Heart left ventricle (tissue), 16 donors: Measurements from ENCODE around the gene HOXB8. TPM values are rescaled to one million over a fixed set of nuclear protein-coding genes. Genes with fewer than 3 reads are reported as not detected.

Experiments
- ATAC-seq, 4 donors: fragments of 200-7000 bp; cut with Tn5 transposase; one replicate each; pipeline ENCODE4 v1.9.1; 2020 to 2022; ENCODE audit warnings: moderate library complexity in 4 of 4, mild to moderate bottlenecking in 3 of 4, moderate number of reproducible peaks in 1 of 4
- DNase-seq, 5 donors: peaks; one replicate each; pipeline ENCODE4 v3.0.0-alpha.2; 2020
- H3K27ac ChIP-seq, 12 donors: fragments of 200-600 bp; sonication (generic) in 4 of 12; one replicate each; pipeline versions ENCODE4 v1.5.0 to v1.8.0; 2016 to 2022; ENCODE audit warnings: mild to moderate bottlenecking in 2 of 12
- H3K27me3 ChIP-seq, 9 donors: fragments of 200-600 bp; sonication (generic) in 2 of 9; one replicate each; pipeline versions ENCODE4 v1.5.1 to v1.8.0; 2016 to 2022; ENCODE audit warnings: mild to moderate bottlenecking in 3 of 9
- H3K36me3 ChIP-seq, 9 donors: fragments of 200-600 bp; sonication (generic) in 2 of 9; one replicate each; pipeline versions ENCODE4 v1.5.0 to v1.8.0; 2018 to 2022; ENCODE audit warnings: mild to moderate bottlenecking in 2 of 9
- H3K4me1 ChIP-seq, 12 donors: fragments of 200-600 bp; sonication (generic) in 4 of 12; one replicate each; pipeline versions ENCODE4 v1.5.0 to v1.8.0; 2016 to 2022; ENCODE audit warnings: mild to moderate bottlenecking in 3 of 12
- H3K4me3 ChIP-seq, 12 donors: fragments of 200-600 bp; sonication (generic) in 4 of 12; one replicate each; pipeline versions ENCODE4 v1.5.0 to v1.8.0; 2017 to 2022; ENCODE audit warnings: mild to moderate bottlenecking in 9 of 12, moderate library complexity in 4 of 12
- H3K9me3 ChIP-seq, 12 donors: fragments of 200-600 bp; sonication (generic) in 4 of 12; one replicate each; pipeline versions ENCODE4 v1.5.0 to v1.8.0; 2016 to 2022; ENCODE audit warnings: mild to moderate bottlenecking in 1 of 12
- CTCF ChIP-seq, 12 donors: fragments of 200-600 bp; sonication (generic) in 4 of 12; IDR thresholded peaks; one replicate each; pipeline versions ENCODE4 v1.5.0 to v1.8.0; 2018 to 2022; ENCODE audit warnings: antibody characterized with exemption in 12 of 12, mild to moderate bottlenecking in 5 of 12
- POLR2A ChIP-seq, 2 donors: fragments of 450-650 bp; IDR thresholded peaks; one replicate each; pipeline ENCODE4 v1.6.1; 2017; ENCODE audit warnings: antibody characterized with exemption in 2 of 2, mild to moderate bottlenecking in 2 of 2, moderate library complexity in 2 of 2
- WGBS, 4 donors: extraction: QIAGEN DNeasy Blood & Tissue Kit in 2 of 4; methylation state at CpG; one replicate each; pipeline versions ENCODE4 v1.1.5 to v1.1.7; 2013 to 2018; 5-methylcytosine and 5-hydroxymethylcytosine counted together
- intact Hi-C, 10 donors: fragments of 100-400 bp; cut with DNase I; formaldehyde crosslinking; loops; one replicate each; pipeline versions ENCODE4 v1.11.1 to v1.14.2; 2022
- polyA plus RNA-seq, 2 donors: library from polyadenylated mRNA; stranded (reverse); fragments of 200-250 nt; gene quantifications; one replicate each; pipeline ENCODE4 v1.2.3, GENCODE V29; 2013
- total RNA-seq, 9 donors: library from RNA; depleted of rRNA in 2 of 9; stranded (reverse); fragments of >200 nt in 2 of 9; fragmentation: NEBNext Ultra II Directional in 3 of 9; extraction: Animal tissue kit (Norgen Biotek cat#: 25700) in 3 of 9; gene quantifications; one replicate each; pipeline versions ENCODE4 v1.1.0 to v1.2.4, GENCODE V29; 2016 to 2023
- donor health status: ischemic (EF 13 %, LVEDD 7.1; RV severe dilation, severe dysfunction).
- donor health status: healthy with polysubstance abuse.
- donor health status: DM: no; HTN: yes; CAD: no.
- donor health status: DM: no; HTN: no; CAD: no.
- donor health status: ischemic (EF 25% LVEDD 6.9; RV normal size, moderate dysfunction).
- donor health status: ischemic (EF 25% LVEDD 5.7; RV mildly dilated, moderate dysfunction).
- donor health status: healthy.
- donor health status: DM: yes; HTN: yes; CAD: no.
- donor health status: ischemic (EF 35%, LVEDD 5.7; RV mildly dilated, moderate dysfunction).
- donor health status: nonischemic (EF 11% LVEDD 7.7; RV severe dilation, severe dysfunction).
- donor health status: DM: yes; HTN: yes; CAD: no.
- donor health status: PGD.
- donor health status: ischemic (EF 29% LVEDD 5.4; RV normal size, mild dysfunction).
- donor health status: nonischemic (EF 23%, LVEDD 6.1; RV moderate dilation, normal function).

The HOXB8 gene
- total and polyA plus RNA-seq, 11 donors = not detected

DNA sequence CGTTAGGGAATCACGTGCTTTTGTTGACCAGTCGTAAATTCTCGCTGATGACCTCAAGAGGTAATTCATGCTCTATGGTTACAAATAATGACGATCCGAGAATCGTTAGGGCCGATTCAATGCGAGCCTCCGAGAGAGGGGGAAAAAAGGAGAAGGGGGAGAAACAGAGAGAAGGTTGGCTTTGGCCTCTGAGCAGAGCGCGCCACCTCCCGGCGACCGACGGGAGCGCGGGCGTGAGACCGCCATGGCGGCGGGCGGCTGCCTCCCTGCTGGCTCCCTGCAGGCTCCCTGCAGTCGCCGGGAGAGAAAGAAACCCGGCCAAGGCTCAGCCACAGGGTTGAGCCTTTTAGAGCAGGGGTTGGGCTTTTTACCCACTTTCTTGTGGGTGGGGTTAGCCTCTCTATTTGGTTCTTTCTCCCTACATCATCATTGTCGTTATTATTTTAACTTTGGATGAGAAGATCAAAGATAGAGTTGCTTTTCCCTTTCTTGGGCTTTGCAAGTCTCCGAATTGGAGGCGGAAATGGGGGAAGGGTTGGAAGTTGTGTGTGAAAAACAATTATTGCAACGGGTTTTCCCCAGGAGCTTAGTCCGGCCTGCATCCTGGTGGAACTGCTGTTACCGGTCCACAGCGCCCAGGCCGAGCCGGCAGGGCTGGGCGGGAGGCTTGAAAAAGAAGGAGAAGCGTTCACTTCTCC, 21.1 kb downstream of the HOXB8 start:
- Histone ChIP-seq H3K27ac (peak overlapping the region in 1 of 12 donors; percentile 97), H3K4me3 (peak overlapping the region in 6 of 12 donors; percentile 28 to 54 (median 40)), H3K4me1 (peaks cover 0 to 47% (median 20%) of the 10 kb centered on the region in 12 donors), H3K27me3 (peaks cover 64 to 100% (median 98%) of the 10 kb centered on the region in 9 donors), H3K9me3 (no peaks in the 10 kb centered on the region), H3K36me3 (no peaks in the 10 kb centered on the region)
- intact Hi-C loops = loop anchor here in 5 of 10 donors (2.0 to 5.0 kb wide), 4 partner anchors 242 to 257 kb away; no protein-coding TSS in a partner anchor
- DNase-seq (peak; percentile 44 to 89 (median 68)), ATAC-seq (peak in 3 of 4 donors; percentile 51 to 76 (median 62))
- 5 to 10% (median 6%) methylated on average over 36 to 37 of the region's 37 CpGs for WGBS, 4 donors
- peak; percentile 66 to 87 (median 80) for TF ChIP-seq CTCF (IDR thresholded peaks at IDR 0.05)
- no peak for TF ChIP-seq POLR2A (IDR thresholded peaks at IDR 0.05)

- Histone ChIP-seq H3K36me3 (no peaks in the 10 kb centered on the region), H3K27ac (peak within 1 kb of the TSS in 1 of 12 donors; percentile 97), H3K9me3 (no peaks in the 10 kb centered on the region), H3K27me3 (peaks cover 69 to 100% (median 98%) of the 10 kb centered on the region in 9 donors), H3K4me1 (peaks cover 0 to 45% (median 20%) of the 10 kb centered on the region in 12 donors), H3K4me3 (peak within 1 kb of the TSS; percentile 2 to 54 (median 30))
- intact Hi-C loops = loop anchor here in 5 of 10 donors (2.0 to 5.0 kb wide), 4 partner anchors 241 to 256 kb away; no protein-coding TSS in a partner anchor
- 2 to 5% (median 2%) methylated on average over 21 to 50 of the region's 50 CpGs for WGBS, 4 donors
- TF ChIP-seq CTCF (IDR thresholded peaks at IDR 0.05) = no peak
- ATAC-seq (no peak), DNase-seq (no peak)
These were observed 21.8 kb downstream of the HOXB8 start, which contains the start of gene HOXB5 for GRCh38 chr17:48593126-48593829. HOXB5 (minus strand) TSS chr17:48593779; CDS start chr17:48593682, 97 bp downstream.

DNA sequence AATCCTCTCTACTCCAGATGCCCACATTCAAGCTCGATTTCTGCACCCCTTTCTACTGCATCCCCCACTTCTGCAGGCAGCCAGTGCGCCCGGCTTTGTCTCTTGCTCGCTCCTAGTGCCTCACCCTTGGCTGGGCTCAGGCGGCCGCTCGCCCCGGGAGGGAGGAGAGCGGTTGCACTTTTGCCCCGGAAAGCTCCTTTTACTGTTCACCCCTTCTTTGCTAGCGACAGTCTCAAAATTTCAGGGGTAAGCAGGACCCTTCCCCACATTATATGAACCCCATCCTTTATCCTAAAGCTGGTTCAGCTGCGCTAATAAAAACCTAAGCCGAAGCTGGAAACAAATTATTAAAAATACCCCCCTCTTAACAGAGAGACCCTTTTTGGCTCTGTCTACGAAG, 22.5 kb downstream of the HOXB8 start:
- ATAC-seq (no peak), DNase-seq (no peak)
- TF ChIP-seq POLR2A (IDR thresholded peaks at IDR 0.05) (no peak), CTCF (IDR thresholded peaks at IDR 0.05) (no peak)
- Histone ChIP-seq H3K27ac (peak overlapping the region in 1 of 12 donors; percentile 97), H3K4me3 (peak overlapping the region in 5 of 12 donors; percentile 28 to 54 (median 40)), H3K36me3 (no peaks in the 10 kb centered on the region), H3K9me3 (no peaks in the 10 kb centered on the region), H3K4me1 (peaks cover 0 to 42% (median 14%) of the 10 kb centered on the region in 12 donors), H3K27me3 (peaks cover 65 to 100% (median 98%) of the 10 kb centered on the region in 9 donors)
- 10 to 30% (median 20%) methylated on average over 14 of the region's 14 CpGs for WGBS, 4 donors
- intact Hi-C loops = loop anchor here in 5 of 10 donors (2.0 to 5.0 kb wide), 4 partner anchors 240 to 255 kb away; no protein-coding TSS in a partner anchor
